LNCaP clone FGC (cell line): ENCODE data around the gene VCAN.

Source experiments
- DNase-seq: peaks from one replicate; pipeline ENCODE4 v3.0.0-alpha.2; 2011; ENCODE audit warnings: low read depth
- H3K4me3 ChIP-seq: 2 replicates; pipeline ENCODE4 v1.5.1; 2011; ENCODE audit warnings: mild to moderate bottlenecking, low read depth, low read length, control low read depth
- CTCF ChIP-seq: IDR thresholded peaks from 2 replicates; pipeline ENCODE4 v1.5.1; 2012; ENCODE audit warnings: mild to moderate bottlenecking; ENCODE audit not compliant: control insufficient read depth, insufficient read depth; ENCODE audit errors: extremely low read depth

Gene VCAN

DNA sequence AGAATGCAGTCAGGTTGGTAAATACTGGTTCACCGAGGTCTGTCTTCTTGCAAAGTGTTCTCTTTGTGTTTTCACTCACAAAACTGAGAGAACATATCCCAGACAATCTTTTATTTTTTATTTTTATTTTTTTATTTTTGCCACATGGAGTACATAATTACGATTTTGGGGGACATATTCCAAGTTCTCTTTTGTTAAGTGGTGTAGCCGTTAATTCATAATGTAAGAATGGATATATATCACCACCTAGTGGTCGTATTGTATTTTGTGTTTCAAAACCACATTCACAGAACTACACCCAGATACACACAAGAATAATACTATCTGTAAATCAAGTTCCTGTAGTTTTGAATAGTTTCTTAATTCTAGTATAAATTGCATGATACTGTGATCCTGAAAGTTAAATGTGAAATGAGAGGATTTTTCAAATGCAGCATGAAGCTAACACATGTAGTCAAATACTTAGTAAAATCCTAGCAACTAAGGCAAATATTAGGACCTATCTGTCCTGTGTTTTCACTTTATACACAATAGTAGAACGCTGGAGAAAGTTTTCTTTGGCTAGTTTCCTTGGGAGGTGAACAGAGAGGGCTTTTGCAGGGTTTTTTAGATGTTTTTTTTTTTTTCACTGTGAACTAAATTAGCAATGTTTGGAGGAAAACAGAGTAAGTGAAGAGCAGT lies 92.7 kb downstream of the VCAN start:
- no peak for DNase-seq
- TF ChIP-seq CTCF, result peak; percentile 57
- H3K4me3 ChIP-seq, result no peak overlapping the region

GRCh38 chr5:83567741-83568140 lies 96.2 kb downstream of the VCAN start:
- H3K4me3 ChIP-seq, result no peak overlapping the region
- no peak for TF ChIP-seq CTCF
- no peak for DNase-seq

DNA sequence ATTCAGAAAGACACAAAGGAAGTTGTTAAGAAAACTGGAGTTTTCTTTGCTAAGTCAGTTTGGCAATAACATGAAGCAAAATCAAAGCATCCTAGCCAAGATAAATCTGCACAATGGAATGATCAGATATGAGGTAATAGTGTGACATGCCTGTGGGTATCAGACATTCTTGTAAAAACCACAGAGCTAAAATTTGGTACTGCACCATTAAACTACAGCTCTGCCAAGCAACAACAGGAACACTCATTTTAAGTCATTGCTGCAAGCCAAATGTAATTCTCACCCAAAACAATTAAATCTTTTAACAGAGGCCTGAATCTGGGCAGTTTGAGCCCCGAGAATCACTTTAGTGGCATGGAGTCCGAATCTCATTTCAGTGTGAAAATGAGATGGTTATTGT lies 96.6 kb downstream of the VCAN start:
- no peak for TF ChIP-seq CTCF
- no peak overlapping the region for H3K4me3 ChIP-seq
- no peak for DNase-seq

- no peak overlapping the region for H3K4me3 ChIP-seq
- TF ChIP-seq CTCF, result no peak
- DNase-seq, result no peak
These were observed 99.4 kb downstream of the VCAN start for GRCh38 chr5:83570916-83571315.

- TF ChIP-seq CTCF, result no peak
- DNase-seq, result no peak
- no peak overlapping the region for H3K4me3 ChIP-seq
These were observed 100.7 kb downstream of the VCAN start for GRCh38 chr5:83572271-83572670.

GRCh38 chr5:83576341-83576740 lies 104.8 kb downstream of the VCAN start:
- DNase-seq, result no peak
- TF ChIP-seq CTCF, result no peak
- H3K4me3 ChIP-seq, result no peak overlapping the region

DNA sequence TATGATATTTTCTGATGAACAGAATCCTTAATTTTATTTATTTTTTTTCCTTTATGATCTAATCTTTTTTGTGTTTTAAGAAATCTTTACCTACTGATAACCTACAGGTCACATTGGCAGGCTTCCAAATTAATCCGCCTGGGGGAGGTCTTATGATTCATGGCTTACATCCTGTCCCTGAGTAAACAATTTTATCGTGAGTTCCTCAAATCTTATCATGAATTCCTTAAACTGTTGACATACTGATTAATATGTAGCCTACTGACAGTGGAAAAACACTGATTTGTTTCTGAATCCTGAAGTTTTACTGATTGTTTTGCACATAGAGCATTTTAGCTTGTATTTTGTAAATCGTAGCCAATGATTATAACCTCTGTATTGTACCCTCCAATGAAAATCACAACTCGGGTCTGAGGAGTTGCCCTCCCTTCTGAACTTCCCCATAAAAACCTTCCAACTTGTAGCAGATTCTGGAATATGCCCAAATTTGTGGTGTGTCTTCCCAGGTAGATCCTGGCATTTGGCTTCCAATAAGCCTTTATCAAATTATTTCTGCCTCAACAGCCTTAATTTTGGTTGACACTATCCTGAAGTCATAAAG lies 105.6 kb downstream of the VCAN start:
- H3K4me3 ChIP-seq, result no peak overlapping the region
- TF ChIP-seq CTCF, result no peak

More for the DNA sequence above, 105.6 kb downstream of the VCAN start:
- DNase-seq, result peak; percentile 26
